GM21367 (cell line): ENCODE measurements around the gene IL26.

Experiments used
- ATAC-seq: cut with Tn5 transposase; IDR thresholded peaks from one replicate; pipeline ENCODE4 v1.9.1; 2021; ENCODE audit not compliant: unreplicated experiment

Gene IL26

GRCh38 chr12:68158432-68158831 lies 67.2 kb downstream of the IL26 start:
- no peak for ATAC-seq

GRCh38 chr12:68157380-68157779 lies 68.2 kb downstream of the IL26 start:
- ATAC-seq, result no peak

- no peak for ATAC-seq
These were observed 69.0 kb downstream of the IL26 start for GRCh38 chr12:68156636-68157035.

- ATAC-seq, result no peak
These were observed 70.8 kb downstream of the IL26 start for GRCh38 chr12:68154779-68155178.
